ENCODE data around the gene EVX2. TPM values are rescaled to one million over a fixed set of nuclear protein-coding genes. Genes with fewer than 3 reads are reported as not detected.

Gene EVX2
- total and polyA plus RNA-seq, 2 of the 13 experiments (the other 11 are each of a cell fraction or from before 2014, with no cell fraction given), result not detected

- TF ChIP-seq ATF7 (IDR thresholded peaks at IDR 0.05) (no peak), ATF7 (CRISPR knock-in tag; IDR thresholded peaks at IDR 0.05) (no peak), SNAPC2 (CRISPR knock-in tag; IDR thresholded peaks at IDR 0.05) (no peak), IRF9 (CRISPR knock-in tag; IDR thresholded peaks at IDR 0.05; ENCODE audit: borderline replicate concordance) (no peak), GZF1 (CRISPR knock-in tag; IDR thresholded peaks at IDR 0.05) (no peak), ZNF775 (CRISPR knock-in tag; IDR thresholded peaks at IDR 0.05; ENCODE audit: borderline replicate concordance) (no peak), ZNF567 (CRISPR knock-in tag; IDR thresholded peaks at IDR 0.05; ENCODE audit: borderline replicate concordance) (no peak), CEBPZ (IDR thresholded peaks at IDR 0.05; ENCODE audit: low read length) (no peak), CBX1 (IDR thresholded peaks at IDR 0.05; ENCODE audit: low read depth) (peak; percentile 25), ASH2L (IDR thresholded peaks at IDR 0.05; ENCODE audit: insufficient read length, low read depth, low read length) (no peak), SMAD3 (CRISPR knock-in tag; IDR thresholded peaks at IDR 0.05) (no peak; the same call in 1 of the 2 replicates), MTERF4 (CRISPR knock-in tag; IDR thresholded peaks at IDR 0.05) (no peak), AGO2 (optimal IDR thresholded peaks at IDR 0.05; ENCODE audit: low read depth, low read length) (no peak), PRDM15 (CRISPR knock-in tag; IDR thresholded peaks at IDR 0.05) (no peak), NR2F1 (CRISPR knock-in tag; IDR thresholded peaks at IDR 0.05) (no peak), MEIS2 (CRISPR knock-in tag; IDR thresholded peaks at IDR 0.05) (no peak)
These were observed 13.4 kb upstream of the EVX2 start (continued) for GRCh38 chr2:176096986-176097819.

Measured in HepG2 (cell line).